Muscle layer of colon (tissue), 2 donors: Measurements from ENCODE around the gene TNFRSF6B.
A peak's percentile ranks its signal among the peaks of the same experiment; 100 is the strongest.

Experiments
- H3K27ac ChIP-seq: one replicate; pipeline ENCODE4 v1.7.0; 2013; ENCODE audit warnings: low read depth, mild to moderate bottlenecking, low read length, moderate library complexity
- H3K27me3 ChIP-seq, 2 donors: one replicate each; pipeline ENCODE4 v1.7.0; 2013; ENCODE audit warnings: low read length in 2 of 2, mild to moderate bottlenecking in 2 of 2; ENCODE audit not compliant: insufficient read depth in 2 of 2, control insufficient read depth in 1 of 2
- H3K36me3 ChIP-seq: one replicate; pipeline ENCODE4 v1.7.0; 2013; ENCODE audit warnings: mild to moderate bottlenecking, low read length; ENCODE audit not compliant: insufficient read depth
- H3K4me1 ChIP-seq: one replicate; pipeline ENCODE4 v1.7.0; 2013; ENCODE audit warnings: mild to moderate bottlenecking, low read length; ENCODE audit not compliant: insufficient read depth
- H3K4me3 ChIP-seq, 2 donors: one replicate each; pipeline ENCODE4 v1.7.0; 2013; ENCODE audit warnings: low read length in 2 of 2, low read depth in 1 of 2, mild to moderate bottlenecking in 1 of 2, moderate library complexity in 1 of 2
- H3K9ac ChIP-seq: one replicate; pipeline ENCODE4 v1.7.0; 2013; ENCODE audit warnings: low read length
- H3K9me3 ChIP-seq: one replicate; pipeline ENCODE4 v1.7.0; 2013; ENCODE audit warnings: mild to moderate bottlenecking, low read length
- donor health status: abdominal sarcoma.
- donor health status: Adenocarcinoma of cecum.

The TNFRSF6B gene

DNA sequence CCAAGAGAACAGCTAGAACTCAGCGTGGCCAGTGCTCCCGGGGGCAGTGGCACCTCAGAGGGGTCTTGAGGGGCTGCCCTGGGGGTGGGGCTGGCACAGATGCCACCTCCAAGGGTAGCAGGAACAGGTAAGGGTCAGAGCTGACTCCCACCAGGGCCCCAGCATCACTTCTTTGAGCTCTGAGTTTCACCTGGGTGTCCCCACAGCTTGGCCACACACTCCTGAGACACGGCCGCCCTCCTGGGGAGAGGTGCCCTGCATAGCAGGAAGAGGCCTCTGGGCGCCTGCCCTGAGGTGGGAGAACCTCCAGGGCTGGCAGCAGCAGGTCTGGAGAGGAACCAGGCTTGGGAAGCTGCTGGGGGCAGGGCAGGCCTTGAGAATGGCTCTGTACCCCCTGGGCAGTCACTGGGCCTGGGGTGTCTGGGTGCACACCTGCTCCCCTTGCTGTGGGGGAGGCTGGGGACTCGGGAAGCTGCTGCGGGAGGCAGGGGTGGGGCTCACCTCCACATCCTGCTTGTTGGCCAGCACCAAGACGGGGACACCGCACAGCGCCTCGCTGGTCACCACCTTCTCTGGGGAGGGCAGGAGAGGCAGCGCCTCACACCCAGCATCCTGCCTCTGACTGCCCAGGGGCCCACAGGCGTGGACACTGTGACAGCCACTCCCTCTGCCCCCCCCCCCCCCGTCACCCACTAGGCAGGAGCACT, 5.0 kb downstream of the TNFRSF6B start:
- no peak overlapping the region for H3K27ac ChIP-seq
- H3K27me3 ChIP-seq: no peaks in the 10 kb centered on the region
- H3K9me3 ChIP-seq: no peaks in the 10 kb centered on the region
- H3K4me3 ChIP-seq: no peak overlapping the region
- H3K36me3 ChIP-seq: peaks cover 23% of the 10 kb centered on the region
- no peak overlapping the region for H3K9ac ChIP-seq
- peaks cover 7% of the 10 kb centered on the region for H3K4me1 ChIP-seq

DNA sequence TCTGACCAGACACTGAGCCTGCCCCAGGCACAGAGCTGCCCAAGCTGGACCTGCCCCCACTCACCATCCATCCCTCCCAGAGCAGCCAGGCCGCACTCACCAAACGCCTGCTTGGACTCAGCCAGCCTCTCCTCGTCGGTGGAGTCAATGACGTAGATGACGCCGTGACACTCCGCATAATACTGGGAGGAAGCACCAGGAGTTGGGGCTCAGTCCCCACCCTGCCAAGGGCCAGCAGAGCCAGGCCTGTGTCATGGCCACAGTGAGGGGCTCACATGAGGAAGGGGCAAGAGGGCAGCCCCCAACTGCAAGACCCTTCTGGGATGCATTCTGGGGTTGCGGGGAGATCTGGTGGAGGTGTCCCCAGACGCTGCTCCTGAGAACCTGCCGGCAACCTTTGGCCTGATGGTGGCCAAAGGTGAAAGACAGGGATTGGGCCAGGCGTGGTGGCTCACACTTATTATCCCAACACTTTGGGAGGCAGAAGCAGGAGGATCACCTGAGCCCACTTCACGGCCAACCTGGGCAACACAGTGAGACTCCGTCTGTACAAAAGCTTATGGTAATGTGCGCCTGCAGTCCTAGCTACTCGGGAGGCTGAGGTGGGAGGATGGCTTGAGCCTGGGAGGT, 5.7 kb downstream of the TNFRSF6B start:
- Histone ChIP-seq H3K4me1 (peaks cover 13% of the 10 kb centered on the region), H3K4me3 (no peak overlapping the region)

GRCh38 chr20:63702751-63703470, 6.5 kb downstream of the TNFRSF6B start:
- Histone ChIP-seq H3K36me3 (peaks cover 24% of the 10 kb centered on the region), H3K27me3 (no peaks in the 10 kb centered on the region), H3K4me3 (no peak overlapping the region), H3K27ac (no peak overlapping the region), H3K4me1 (peaks cover 13% of the 10 kb centered on the region), H3K9me3 (no peaks in the 10 kb centered on the region), H3K9ac (no peak overlapping the region)

More for the DNA sequence above, 5.7 kb downstream of the TNFRSF6B start:
- Histone ChIP-seq H3K9ac (no peak overlapping the region), H3K36me3 (peaks cover 24% of the 10 kb centered on the region), H3K27ac (no peak overlapping the region), H3K9me3 (no peaks in the 10 kb centered on the region), H3K27me3 (no peaks in the 10 kb centered on the region)

DNA sequence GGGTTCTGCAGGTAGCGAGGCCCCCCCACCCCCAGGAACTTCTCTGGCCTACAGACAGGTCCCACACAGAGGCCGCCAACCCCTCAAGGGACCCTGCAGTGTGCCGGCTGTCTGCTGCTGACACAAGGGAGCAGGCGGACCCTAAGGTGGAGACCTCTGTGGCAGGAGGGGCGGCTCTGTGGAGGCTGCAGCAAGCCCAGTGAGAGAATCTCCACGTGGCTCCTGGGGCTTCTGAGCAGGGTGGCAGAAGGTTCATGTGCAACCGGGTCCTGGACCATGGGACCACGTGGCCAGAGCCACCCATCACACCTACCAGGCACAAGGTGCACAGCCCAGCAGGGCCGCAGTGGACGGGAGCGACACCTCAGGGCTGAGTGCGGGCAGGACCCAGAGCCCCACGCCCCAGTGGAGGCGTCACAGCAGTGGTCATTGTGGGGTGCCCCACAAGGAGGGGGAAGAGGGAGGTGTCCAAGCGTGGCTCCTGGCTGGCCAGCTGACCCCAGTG, 7.1 kb downstream of the TNFRSF6B start:
- no peaks in the 10 kb centered on the region for H3K27me3 ChIP-seq
- H3K9me3 ChIP-seq: no peaks in the 10 kb centered on the region
- H3K4me1 ChIP-seq: peaks cover 14% of the 10 kb centered on the region
- H3K4me3 ChIP-seq: no peak overlapping the region
- H3K36me3 ChIP-seq: peaks cover 24% of the 10 kb centered on the region
- no peak overlapping the region for H3K27ac ChIP-seq
- H3K9ac ChIP-seq: no peak overlapping the region

GRCh38 chr20:63703976-63704748, 7.7 kb downstream of the TNFRSF6B start:
- Histone ChIP-seq H3K27me3 (no peaks in the 10 kb centered on the region), H3K27ac (no peak overlapping the region), H3K36me3 (peaks cover 31% of the 10 kb centered on the region), H3K9me3 (no peaks in the 10 kb centered on the region), H3K4me3 (no peak overlapping the region), H3K4me1 (peaks cover 20% of the 10 kb centered on the region), H3K9ac (no peak overlapping the region)

DNA sequence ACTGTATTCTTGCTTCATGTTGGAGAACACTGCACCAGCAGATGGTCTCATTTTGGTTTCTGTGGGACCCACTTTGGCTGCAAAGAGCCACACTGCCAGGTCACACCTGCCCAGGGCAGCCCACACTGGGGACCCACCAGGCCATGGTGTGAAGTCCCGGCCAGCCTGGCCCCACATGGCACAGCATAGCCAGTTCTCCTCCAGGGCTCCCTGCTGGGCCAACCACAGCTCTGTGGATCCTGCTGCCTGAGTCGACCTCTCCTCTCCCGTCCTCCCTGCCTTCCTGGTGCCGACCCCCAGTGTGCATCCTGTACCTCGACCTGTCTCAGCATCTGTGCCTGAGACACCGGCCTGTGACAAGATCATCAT, 8.3 kb downstream of the TNFRSF6B start:
- no peak overlapping the region for H3K27ac ChIP-seq
- H3K27me3 ChIP-seq: no peaks in the 10 kb centered on the region
- peaks cover 23% of the 10 kb centered on the region for H3K4me1 ChIP-seq
- H3K9ac ChIP-seq: no peak overlapping the region
- peaks cover 33% of the 10 kb centered on the region for H3K36me3 ChIP-seq
- no peaks in the 10 kb centered on the region for H3K9me3 ChIP-seq
- no peak overlapping the region for H3K4me3 ChIP-seq

DNA sequence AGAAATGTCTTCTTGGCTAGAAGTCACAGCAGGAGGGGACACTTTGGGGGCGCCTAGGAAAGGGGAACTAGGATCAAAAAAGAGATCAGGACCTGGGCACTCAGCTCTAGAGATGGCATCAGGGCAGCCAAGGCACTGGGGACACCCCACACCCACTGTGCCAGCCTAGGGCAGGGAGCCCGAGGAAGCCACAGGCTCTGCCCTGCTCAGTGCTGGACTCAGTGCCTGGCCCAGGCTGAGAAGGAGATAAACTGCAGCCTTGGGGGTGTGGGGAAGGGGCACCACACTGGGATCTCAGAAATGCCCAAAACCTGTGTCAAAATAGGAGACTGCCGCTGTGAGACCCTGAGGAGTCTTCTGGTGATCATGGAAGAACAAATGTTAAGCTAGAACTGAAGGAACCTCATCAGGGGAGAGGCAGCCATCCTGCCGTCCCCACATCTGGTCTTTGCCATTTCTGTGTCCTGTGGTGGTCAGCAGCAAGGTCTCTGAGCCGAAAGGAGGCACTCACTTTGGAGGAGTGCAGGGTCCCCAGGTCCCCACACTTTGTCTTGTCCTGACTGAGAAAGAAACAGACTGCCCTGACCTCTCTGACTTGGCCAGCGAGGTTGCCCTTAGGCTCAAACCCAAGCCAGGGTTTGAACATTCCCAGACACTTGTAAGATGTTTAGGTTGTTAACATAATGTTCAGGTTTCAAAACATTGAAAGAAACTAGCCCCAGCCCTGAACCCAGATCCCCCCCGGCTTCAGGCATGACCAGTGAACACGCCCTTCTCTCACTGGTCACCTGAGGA, 9.0 kb downstream of the TNFRSF6B start:
- H3K4me3 ChIP-seq: no peak overlapping the region
- H3K4me1 ChIP-seq: peaks cover 23% of the 10 kb centered on the region
- H3K27ac ChIP-seq: no peak overlapping the region
- H3K9me3 ChIP-seq: no peaks in the 10 kb centered on the region
- H3K9ac ChIP-seq: peak overlapping the region; percentile 57
- no peaks in the 10 kb centered on the region for H3K27me3 ChIP-seq
- peaks cover 33% of the 10 kb centered on the region for H3K36me3 ChIP-seq

DNA sequence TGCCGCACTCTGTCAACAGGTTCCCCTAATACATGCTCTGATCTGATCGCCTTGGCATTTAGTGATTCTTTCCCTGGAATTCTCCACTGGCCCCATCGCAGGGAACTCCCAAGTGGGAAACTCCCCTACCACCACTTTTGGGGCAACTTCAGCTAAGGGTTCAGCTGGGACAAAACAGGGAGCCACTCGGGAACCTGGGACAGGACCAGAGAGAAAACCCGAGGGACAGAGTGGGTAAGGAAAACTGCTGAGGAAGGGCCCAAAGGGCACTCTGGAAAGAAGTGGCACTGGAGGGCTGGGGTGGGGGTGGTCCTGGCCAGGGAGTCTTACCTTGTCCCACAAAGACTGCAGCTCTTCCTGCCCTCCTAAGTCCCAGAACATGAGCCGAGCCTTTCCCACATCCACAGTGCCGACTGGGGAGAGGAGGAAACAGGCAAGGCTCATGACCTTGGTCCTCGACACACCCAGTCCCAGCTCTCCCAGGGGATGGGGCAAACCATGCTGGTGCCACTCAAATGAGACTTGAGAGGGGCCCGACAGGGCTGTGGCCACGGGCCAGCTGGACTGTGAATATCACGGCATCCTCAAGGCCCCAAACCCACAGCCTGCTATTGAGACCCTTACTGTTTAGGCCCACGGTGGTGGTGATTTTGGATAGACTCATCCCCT, 9.7 kb downstream of the TNFRSF6B start:
- Histone ChIP-seq H3K9ac (peak overlapping the region; percentile 57), H3K4me3 (peak overlapping the region; percentile 71 to 78), H3K27ac (no peak overlapping the region), H3K9me3 (no peaks in the 10 kb centered on the region), H3K36me3 (peaks cover 33% of the 10 kb centered on the region), H3K4me1 (peaks cover 26% of the 10 kb centered on the region), H3K27me3 (no peaks in the 10 kb centered on the region)

- Histone ChIP-seq H3K27ac (peak overlapping the region; percentile 83), H3K9ac (peak overlapping the region; percentile 57), H3K36me3 (peaks cover 36% of the 10 kb centered on the region), H3K27me3 (no peaks in the 10 kb centered on the region), H3K4me1 (peaks cover 26% of the 10 kb centered on the region), H3K9me3 (no peaks in the 10 kb centered on the region), H3K4me3 (peak overlapping the region; percentile 71 to 78)
These were observed 10.6 kb downstream of the TNFRSF6B start for GRCh38 chr20:63706852-63707557.
